Inferior parietal cortex (tissue), 1 donor: ENCODE results near the gene KIAA0319L.

Experiments
- DNase-seq: peaks from one replicate; pipeline ENCODE4 v3.0.0-alpha.2; 2016; ENCODE audit errors: extremely low spot score

KIAA0319L gene

GRCh38 chr1:35536556-35537162 lies 20.5 kb downstream of the KIAA0319L start:
- DNase-seq: no peak

- DNase-seq: no peak
These were observed 22.0 kb downstream of the KIAA0319L start for GRCh38 chr1:35535243-35535642.

GRCh38 chr1:35533586-35533985 lies 23.6 kb downstream of the KIAA0319L start:
- DNase-seq: no peak

- peak; percentile 37 for DNase-seq
These were observed 24.5 kb downstream of the KIAA0319L start for GRCh38 chr1:35532497-35533223.

- no peak for DNase-seq
These were observed 25.8 kb downstream of the KIAA0319L start for GRCh38 chr1:35531368-35531767.

GRCh38 chr1:35530946-35531345 lies 26.3 kb downstream of the KIAA0319L start:
- no peak for DNase-seq

GRCh38 chr1:35530168-35530567 lies 27.0 kb downstream of the KIAA0319L start:
- no peak for DNase-seq

GRCh38 chr1:35524106-35524505 lies 33.1 kb downstream of the KIAA0319L start:
- no peak for DNase-seq

- no peak for DNase-seq
These were observed 37.8 kb downstream of the KIAA0319L start for GRCh38 chr1:35519432-35519831.

GRCh38 chr1:35518183-35518582 lies 39.0 kb downstream of the KIAA0319L start:
- no peak for DNase-seq

GRCh38 chr1:35511305-35511704 lies 45.9 kb downstream of the KIAA0319L start:
- no peak for DNase-seq

GRCh38 chr1:35509558-35509957 lies 47.6 kb downstream of the KIAA0319L start:
- DNase-seq: no peak

GRCh38 chr1:35507947-35508346 lies 49.3 kb downstream of the KIAA0319L start:
- no peak for DNase-seq

GRCh38 chr1:35506960-35507912 lies 50.0 kb downstream of the KIAA0319L start:
- no peak for DNase-seq

- no peak for DNase-seq
These were observed 51.0 kb downstream of the KIAA0319L start for GRCh38 chr1:35505911-35506798.

GRCh38 chr1:35502242-35502641 lies 55.0 kb downstream of the KIAA0319L start:
- no peak for DNase-seq

GRCh38 chr1:35500439-35500838 lies 56.8 kb downstream of the KIAA0319L start:
- peak; percentile 12 for DNase-seq

- peak; percentile 53 for DNase-seq
These were observed 57.5 kb downstream of the KIAA0319L start for GRCh38 chr1:35499652-35500176.

GRCh38 chr1:35499231-35499630 lies 58.0 kb downstream of the KIAA0319L start:
- no peak for DNase-seq

- DNase-seq: no peak
These were observed 59.6 kb downstream of the KIAA0319L start for GRCh38 chr1:35497571-35497970.

- DNase-seq: no peak
These were observed 67.0 kb downstream of the KIAA0319L start for GRCh38 chr1:35490250-35490649.
